DOHH2 (cell line): ENCODE measurements around the gene DYNC1LI1.

Experiments
- CTCF ChIP-seq: fragments of 200-600 bp; sonication (generic); IDR thresholded peaks from one replicate; pipeline ENCODE4 v1.5.1; 2014; ENCODE audit warnings: antibody characterized with exemption, mild to moderate bottlenecking, low read depth, low read length; ENCODE audit not compliant: poor library complexity, severe bottlenecking
- EZH2phosphoT487 ChIP-seq: fragments of 200-600 bp; sonication (generic); IDR thresholded peaks from 2 replicates; pipeline ENCODE4 v1.6.1; 2017; ENCODE audit warnings: borderline replicate concordance, mild to moderate bottlenecking, antibody characterized with exemption, low read length, moderate library complexity, mixed read lengths

DNA sequence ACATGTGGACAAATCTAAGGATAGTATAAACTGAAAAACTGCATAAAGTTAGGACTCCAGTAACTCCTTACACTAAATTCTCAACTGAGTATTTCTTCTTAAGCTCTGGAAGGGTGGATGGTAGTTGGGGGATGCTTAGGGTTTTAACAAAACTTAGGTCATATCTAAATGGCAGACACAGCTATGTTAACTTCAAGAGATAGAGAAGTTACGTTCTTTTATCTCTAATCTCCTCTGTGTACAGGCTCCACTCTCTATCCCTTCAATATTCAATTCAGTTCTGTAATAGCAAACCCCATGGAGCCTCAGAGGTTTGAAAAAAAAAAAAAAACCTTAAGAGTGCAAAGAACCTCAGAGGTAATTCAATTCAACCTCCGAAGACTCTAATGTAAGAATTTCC lies 71.1 kb downstream of the DYNC1LI1 start:
- no peak for TF ChIP-seq CTCF
- TF ChIP-seq EZH2phosphoT487 = no peak
